ENCODE measurements around the gene PDLIM5.
"Not testable (repeated sequence)": the region's sequence is repeated elsewhere in the genome, so short reads cannot be mapped to it uniquely, and the experiment has no call there.

PDLIM5 gene

GRCh38 chr4:94504545-94504944 lies 52.8 kb downstream of the PDLIM5 start:
- DNase-seq, result no peak

- DNase-seq, result no peak
Observed at GRCh38 chr4:94506822-94507221, 55.1 kb downstream of the PDLIM5 start.

GRCh38 chr4:94507281-94507680 lies 55.5 kb downstream of the PDLIM5 start:
- no peak for DNase-seq

DNA sequence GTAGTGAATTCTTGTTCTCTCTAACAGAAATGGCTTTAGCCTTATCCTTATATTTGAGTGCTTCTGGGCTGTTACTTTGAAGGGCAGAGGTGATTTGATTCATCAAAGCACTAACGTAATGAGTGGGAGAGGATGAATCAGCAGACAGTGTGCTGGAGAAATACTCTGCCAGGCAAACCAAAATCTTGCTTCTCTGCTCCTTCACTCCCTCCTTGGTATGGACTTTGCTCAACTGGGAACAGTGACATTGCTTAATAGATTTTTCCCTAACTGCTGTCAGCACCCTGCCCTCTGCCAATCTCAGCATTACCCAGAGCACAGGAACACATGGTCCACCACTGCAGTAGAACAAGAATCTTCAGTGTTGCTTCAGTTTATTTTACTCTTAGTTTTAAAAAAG lies 56.0 kb downstream of the PDLIM5 start:
- no peak for DNase-seq

DNA sequence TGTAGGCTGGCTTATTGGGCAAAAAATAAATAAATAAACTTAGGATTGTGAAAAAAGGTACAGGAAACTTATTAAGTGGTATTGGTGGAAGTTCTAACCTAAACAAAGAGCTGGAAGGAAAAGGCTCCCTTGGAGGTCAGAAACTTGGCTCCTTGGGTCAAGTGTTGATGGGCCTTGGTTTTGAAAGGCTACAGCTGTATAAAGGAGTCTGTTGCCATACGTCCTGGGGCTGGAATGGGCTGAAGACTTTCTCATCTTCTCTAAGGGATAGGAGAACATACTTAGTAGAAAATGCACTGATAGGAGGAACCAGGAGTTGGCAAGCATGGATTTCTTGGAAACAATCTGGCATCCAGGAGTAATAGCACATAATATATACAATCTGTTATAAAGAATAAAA lies 56.6 kb downstream of the PDLIM5 start:
- no peak for DNase-seq

GRCh38 chr4:94508806-94509205 lies 57.1 kb downstream of the PDLIM5 start:
- DNase-seq, result no peak

DNA sequence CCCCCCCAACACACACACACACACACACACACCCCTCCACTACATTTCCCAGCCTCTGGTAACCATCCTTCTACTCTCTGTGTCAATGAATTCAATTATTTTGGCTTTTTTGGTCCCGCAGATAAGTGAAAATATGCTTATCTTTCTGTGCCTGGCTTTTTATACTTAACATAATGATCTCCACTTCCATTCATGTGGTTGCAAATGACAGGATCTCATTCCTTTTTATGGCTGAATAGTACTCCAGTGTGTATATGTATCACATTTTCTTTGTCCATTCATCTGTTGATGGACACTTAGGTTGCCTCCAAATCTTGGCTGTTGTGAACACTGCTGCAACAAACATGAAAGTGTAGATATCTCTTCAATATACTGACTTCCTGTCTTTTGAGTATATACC lies 59.8 kb downstream of the PDLIM5 start:
- DNase-seq, result no peak

- DNase-seq, result not testable (repeated sequence)
Observed at GRCh38 chr4:94513532-94513931, 61.8 kb downstream of the PDLIM5 start.

GRCh38 chr4:94515365-94515764 lies 63.6 kb downstream of the PDLIM5 start:
- no peak for DNase-seq

DNA sequence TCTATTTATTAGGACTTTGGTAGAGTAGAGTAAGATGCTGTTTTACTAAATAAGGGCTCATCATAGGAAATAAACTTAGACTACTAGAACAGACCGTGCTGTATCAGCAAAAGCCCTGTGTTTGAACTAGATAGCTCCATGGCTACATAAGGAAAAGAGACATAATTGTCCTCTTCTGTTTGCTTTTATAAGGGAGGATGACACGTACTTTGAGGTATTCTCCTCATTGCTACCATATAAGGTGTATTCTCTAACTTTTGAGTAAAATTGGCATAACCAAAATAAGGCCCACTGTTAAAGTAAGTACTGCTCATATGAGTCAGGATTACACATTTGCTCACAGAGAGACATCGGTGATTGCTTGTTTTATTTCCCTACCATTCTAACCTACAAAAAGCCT lies 64.3 kb downstream of the PDLIM5 start:
- DNase-seq, result no peak

- DNase-seq, result no peak
Observed at GRCh38 chr4:94516999-94517398, 65.3 kb downstream of the PDLIM5 start.

GRCh38 chr4:94517492-94517891 lies 65.8 kb downstream of the PDLIM5 start:
- DNase-seq, result no peak

DNA sequence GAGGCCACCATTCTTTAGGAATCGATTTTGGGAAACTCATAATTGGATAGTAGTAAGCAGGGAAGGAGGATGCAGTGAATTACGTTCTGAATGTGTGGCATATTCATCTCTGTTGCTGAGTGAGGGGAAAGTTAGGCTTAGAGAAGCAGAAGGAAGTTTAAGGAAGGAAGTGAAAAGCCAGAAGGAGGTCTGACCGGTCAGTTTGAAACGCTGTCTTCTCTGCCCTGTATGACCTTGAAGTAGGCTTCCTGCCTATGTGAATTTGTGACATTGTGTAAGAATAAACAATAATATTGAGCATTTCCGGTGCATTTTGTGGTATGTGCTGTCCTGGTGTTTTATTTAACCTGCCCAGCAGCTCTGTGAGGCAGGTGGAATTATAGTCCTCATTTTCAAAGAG lies 67.3 kb downstream of the PDLIM5 start:
- no peak for DNase-seq

GRCh38 chr4:94519925-94520789 lies 68.4 kb downstream of the PDLIM5 start:
- DNase-seq, result no peak

DNA sequence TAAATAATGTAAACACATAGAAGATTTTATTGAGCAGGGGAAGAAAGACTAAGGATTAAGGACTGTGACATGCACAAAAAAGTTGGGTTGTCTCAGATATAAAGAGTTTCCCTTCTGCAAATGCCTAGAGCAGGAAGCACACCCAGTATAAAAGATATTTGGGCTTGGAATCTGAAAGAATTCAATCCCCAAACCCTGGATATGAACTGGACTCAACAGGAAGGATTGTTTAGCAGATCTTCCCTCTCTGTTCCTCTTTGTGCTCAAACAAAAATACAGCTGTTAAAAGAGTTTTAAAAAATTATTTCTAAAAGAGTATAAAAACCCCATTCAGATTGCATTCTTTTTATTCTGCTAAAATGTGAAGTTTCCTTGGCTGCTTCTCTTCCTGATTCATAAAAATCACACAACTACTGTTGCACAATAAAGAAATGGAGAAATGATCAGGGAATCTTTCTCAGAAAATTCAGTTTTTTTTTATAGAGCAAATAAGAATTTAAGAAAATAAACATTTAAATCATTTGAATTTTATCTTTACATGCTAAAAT lies 71.4 kb downstream of the PDLIM5 start:
- DNase-seq, result no peak

- no peak for DNase-seq
Observed at GRCh38 chr4:94523617-94524016, 71.9 kb downstream of the PDLIM5 start.

GRCh38 chr4:94525993-94526728 lies 74.4 kb downstream of the PDLIM5 start:
- DNase-seq, result no peak

GRCh38 chr4:94527556-94528233 lies 76.0 kb downstream of the PDLIM5 start:
- DNase-seq, result no peak

DNA sequence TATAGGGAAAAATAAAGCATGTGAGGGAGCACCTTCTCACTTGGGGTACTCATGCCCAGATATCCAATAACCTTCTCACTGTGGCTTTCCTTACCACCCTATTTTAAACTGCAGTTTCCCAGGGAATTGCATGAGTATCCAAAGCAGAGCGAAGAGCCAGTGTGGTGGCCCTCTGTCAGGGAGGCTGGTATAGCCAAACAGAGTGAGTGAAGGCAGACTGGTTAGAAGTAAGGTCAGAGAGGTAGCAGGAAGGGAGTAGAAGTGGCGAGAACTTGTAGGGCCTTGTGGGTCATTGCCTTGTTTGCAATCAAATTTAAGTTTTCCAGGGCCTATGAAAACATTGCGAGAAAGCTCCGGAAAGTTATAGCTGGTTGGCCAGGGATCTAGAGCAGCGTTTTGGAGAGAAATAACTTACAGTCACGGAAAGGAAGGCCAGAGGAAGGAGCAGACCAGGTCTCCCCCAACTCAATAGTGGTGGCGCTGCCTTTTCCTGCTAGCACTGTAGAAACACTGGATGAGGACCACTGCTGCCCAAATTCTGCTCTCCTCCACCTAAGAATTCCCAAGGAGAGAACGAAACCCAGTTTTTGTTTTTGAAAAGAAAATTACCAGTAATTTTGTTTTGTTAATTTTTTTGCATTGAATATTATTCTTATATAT lies 77.2 kb downstream of the PDLIM5 start:
- no peak for DNase-seq

DNA sequence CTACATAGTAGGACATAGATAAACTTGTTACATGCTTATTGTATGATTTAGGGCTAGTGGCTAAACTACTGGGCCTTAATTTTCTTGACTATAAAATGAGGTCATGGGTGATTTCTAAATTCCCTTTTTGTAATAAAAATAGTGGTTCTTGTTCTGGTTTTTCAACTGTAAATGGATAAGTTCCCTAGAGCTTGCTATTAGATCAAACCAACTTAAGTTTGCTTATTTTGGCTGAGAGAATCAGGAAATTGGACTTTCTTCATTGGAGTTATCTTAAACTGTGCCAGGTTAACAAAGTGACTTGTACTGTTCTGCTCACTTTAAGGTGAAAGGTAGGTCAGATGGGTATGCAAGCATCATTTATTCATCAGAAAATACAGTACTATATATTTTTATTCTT lies 78.3 kb downstream of the PDLIM5 start:
- DNase-seq, result no peak

GRCh38 chr4:94531991-94532789 lies 80.4 kb downstream of the PDLIM5 start:
- no peak for DNase-seq
